Uterus (tissue), 2 donors: ENCODE data around the gene ITGB8.

Source experiments
- POLR2A ChIP-seq, 2 donors: fragments of 450-650 bp; IDR thresholded peaks; one replicate each; pipeline ENCODE4 v1.6.1; 2016; ENCODE audit warnings: antibody characterized with exemption in 2 of 2, mild to moderate bottlenecking in 1 of 2, moderate library complexity in 1 of 2
- TF ChIP-seq, protein P1 (sequence below), 4 experiments: fragments of 200-600 bp in 2 of 4; fragments of 450-650 bp in 2 of 4; sonication (generic) in 2 of 4; IDR thresholded peaks; one replicate each; pipeline ENCODE4 v1.5.1; 2016 to 2019; ENCODE audit warnings: antibody characterized with exemption in 4 of 4, mild to moderate bottlenecking in 2 of 4, moderate library complexity in 1 of 4

DNA sequence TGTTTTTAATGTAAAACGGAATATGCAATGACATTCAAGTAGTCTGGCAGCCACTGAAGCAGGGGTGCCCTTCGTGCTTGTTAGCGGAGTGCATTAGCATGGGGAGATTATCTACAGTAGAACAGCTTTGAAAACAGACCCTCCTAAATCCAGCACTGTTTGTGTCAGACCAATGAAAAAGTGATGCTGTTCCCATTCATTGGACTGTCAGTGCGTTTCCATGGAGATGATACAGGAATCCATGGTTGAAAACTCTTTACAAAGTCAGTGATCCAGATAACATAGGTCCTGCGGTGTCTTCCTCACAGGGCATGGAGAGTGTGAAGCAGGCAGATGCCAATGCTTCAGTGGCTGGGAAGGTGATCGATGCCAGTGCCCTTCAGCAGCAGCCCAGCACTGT, 73.6 kb downstream of the ITGB8 start:
- TF ChIP-seq, protein P1, sequence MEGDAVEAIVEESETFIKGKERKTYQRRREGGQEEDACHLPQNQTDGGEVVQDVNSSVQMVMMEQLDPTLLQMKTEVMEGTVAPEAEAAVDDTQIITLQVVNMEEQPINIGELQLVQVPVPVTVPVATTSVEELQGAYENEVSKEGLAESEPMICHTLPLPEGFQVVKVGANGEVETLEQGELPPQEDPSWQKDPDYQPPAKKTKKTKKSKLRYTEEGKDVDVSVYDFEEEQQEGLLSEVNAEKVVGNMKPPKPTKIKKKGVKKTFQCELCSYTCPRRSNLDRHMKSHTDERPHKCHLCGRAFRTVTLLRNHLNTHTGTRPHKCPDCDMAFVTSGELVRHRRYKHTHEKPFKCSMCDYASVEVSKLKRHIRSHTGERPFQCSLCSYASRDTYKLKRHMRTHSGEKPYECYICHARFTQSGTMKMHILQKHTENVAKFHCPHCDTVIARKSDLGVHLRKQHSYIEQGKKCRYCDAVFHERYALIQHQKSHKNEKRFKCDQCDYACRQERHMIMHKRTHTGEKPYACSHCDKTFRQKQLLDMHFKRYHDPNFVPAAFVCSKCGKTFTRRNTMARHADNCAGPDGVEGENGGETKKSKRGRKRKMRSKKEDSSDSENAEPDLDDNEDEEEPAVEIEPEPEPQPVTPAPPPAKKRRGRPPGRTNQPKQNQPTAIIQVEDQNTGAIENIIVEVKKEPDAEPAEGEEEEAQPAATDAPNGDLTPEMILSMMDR (IDR thresholded peaks at IDR 0.05) = no peak
- no peak for TF ChIP-seq POLR2A (IDR thresholded peaks at IDR 0.05)
